GM12865 (cell line): ENCODE measurements around the gene DCAF5.

Experiments used
- DNase-seq: peaks from one replicate; pipeline ENCODE4 v3.0.0; 2010; ENCODE audit warnings: low read depth
- H3K4me3 ChIP-seq: 2 replicates; pipeline ENCODE4 v1.5.1; 2011; ENCODE audit warnings: mild to moderate bottlenecking, low read depth, low read length, control low read depth
- TF ChIP-seq, protein P1 (sequence below): IDR thresholded peaks from 2 replicates; pipeline ENCODE4 v1.5.1; 2011; ENCODE audit warnings: low read length, control low read depth, low read depth, inconsistent platforms; ENCODE audit not compliant: insufficient read depth; ENCODE audit errors: missing control alignments

The DCAF5 gene

DNA sequence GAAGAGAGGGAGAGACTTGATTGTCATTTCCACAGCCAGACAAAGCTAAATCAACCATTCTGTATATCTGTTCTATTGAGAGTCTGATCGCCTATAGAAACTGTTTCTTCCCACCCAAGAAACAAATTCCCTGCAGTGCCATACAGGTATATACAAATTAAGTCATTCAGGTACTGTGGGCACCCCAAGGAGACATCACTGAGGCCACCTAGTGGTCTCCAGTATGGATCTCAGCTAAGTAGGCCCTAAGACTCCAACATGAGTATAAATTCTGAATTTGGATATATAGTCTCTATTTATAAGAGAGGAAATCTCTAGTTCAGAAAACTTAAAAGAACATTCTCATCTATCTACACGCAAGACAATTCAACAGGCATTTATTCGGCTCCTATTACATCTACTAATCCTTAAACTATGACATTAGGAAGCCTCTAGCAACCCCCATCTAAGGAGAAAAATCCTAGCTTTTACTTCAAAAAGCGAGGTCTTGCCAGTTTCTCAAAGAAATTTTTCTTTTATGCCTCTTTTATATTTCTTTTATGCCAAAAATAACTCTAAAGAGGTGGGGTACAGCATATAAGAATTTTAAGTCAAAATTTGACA lies 62.6 kb downstream of the DCAF5 start:
- TF ChIP-seq, protein P1, sequence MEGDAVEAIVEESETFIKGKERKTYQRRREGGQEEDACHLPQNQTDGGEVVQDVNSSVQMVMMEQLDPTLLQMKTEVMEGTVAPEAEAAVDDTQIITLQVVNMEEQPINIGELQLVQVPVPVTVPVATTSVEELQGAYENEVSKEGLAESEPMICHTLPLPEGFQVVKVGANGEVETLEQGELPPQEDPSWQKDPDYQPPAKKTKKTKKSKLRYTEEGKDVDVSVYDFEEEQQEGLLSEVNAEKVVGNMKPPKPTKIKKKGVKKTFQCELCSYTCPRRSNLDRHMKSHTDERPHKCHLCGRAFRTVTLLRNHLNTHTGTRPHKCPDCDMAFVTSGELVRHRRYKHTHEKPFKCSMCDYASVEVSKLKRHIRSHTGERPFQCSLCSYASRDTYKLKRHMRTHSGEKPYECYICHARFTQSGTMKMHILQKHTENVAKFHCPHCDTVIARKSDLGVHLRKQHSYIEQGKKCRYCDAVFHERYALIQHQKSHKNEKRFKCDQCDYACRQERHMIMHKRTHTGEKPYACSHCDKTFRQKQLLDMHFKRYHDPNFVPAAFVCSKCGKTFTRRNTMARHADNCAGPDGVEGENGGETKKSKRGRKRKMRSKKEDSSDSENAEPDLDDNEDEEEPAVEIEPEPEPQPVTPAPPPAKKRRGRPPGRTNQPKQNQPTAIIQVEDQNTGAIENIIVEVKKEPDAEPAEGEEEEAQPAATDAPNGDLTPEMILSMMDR, result peak; percentile 63
- H3K4me3 ChIP-seq, result no peak overlapping the region
- DNase-seq, result peak; percentile 46

- no peak overlapping the region for H3K4me3 ChIP-seq
- TF ChIP-seq, protein P1, result no peak
- DNase-seq, result no peak
These were observed 63.9 kb downstream of the DCAF5 start for GRCh38 chr14:69089046-69089445.

DNA sequence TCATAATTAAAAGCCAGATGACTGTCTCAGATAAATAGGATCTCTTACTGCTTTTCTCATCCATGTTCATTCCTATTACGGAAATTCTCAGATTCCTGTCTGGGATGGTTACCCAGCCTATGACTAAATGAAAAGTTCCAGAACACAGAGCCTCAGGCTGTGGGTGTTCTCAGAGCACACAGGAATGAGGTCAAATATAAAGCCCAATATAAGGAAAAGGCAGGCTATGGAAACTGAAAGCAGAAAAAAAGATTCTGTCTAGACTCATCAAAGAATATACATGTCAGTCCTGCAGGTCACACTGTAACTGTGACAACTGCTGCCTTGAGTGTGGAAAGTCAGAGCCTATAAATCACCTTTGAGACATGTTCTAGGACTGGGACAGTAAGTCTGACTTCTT lies 64.3 kb downstream of the DCAF5 start:
- TF ChIP-seq, protein P1, result no peak
- H3K4me3 ChIP-seq, result no peak overlapping the region
- DNase-seq, result no peak

- TF ChIP-seq, protein P1, result no peak
- DNase-seq, result no peak
- H3K4me3 ChIP-seq, result no peak overlapping the region
These were observed 65.9 kb downstream of the DCAF5 start for GRCh38 chr14:69087061-69087461.

DNA sequence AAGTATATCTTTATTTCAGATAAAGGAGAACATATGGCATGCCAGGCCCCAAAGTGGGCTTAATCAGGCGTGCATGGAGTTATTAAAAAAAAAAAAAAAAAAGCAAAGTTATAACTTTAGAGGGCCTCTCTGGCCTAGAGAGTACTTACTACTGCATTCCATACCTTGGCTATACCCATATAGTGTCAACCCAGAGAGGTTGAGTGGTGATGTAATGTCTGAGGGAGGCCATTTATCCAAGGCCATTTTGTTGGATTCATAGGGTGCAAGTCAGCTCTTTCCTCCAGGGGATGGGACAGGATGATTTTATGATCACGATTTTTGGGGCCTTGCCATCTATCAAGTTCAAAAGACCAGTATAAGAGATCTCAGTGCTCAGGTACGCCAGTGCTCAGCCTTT lies 66.4 kb downstream of the DCAF5 start:
- H3K4me3 ChIP-seq, result no peak overlapping the region
- DNase-seq, result no peak
- TF ChIP-seq, protein P1, result no peak

DNA sequence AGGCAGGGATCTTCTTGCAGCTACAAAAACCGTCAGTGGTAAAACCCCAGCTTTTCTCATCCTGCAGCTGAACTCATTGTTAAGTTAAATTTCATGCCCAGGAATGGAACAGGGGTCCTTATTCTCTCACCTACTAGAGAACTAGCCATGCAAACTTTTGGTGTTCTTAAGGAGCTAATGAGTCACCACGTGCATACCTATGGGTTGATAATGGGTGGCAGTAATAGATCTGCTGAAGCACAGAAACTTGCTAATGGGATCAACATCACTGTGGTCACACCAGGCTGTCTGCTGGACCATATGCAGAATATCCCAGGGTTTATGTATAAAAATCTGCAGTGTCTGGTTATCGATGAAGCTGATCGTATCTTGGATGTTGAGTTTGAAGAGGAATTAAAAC lies 68.9 kb downstream of the DCAF5 start:
- no peak for DNase-seq
- no peak overlapping the region for H3K4me3 ChIP-seq
- TF ChIP-seq, protein P1, result no peak

DNA sequence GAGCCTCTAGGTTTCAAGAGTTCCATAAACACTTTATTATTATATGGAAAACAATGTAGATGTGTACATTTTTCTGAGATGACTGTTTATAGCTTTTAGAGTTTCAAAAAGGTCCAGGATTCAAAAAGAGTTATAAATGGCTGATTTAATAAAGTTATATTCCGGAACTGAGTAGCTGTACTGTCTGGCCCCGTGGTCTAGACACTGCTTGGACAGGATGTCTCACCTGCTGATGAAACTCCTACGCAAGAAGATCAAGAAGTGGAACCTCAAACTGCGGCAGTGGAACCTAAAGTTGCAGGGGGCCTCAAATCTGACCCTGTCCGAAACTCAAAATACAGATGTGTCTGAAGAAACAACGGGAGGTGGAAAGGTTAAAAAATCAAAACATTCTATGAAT lies 69.7 kb downstream of the DCAF5 start:
- no peak overlapping the region for H3K4me3 ChIP-seq
- no peak for DNase-seq
- TF ChIP-seq, protein P1, result no peak
